A549 (cell line): ENCODE results near the gene IFRD2. TPM values are rescaled to one million over a fixed set of nuclear protein-coding genes. Genes with fewer than 3 reads are reported as not detected.
A peak's percentile ranks its signal among the peaks of the same experiment; 100 is the strongest.

Experiments
- ATAC-seq, 2 experiments: fragments of 200-7000 bp in 1 of 2; fragments of >200 bp in 1 of 2; cut with Nextera tagmentation in 1 of 2; cut with Tn5 transposase in 1 of 2; 3 replicates each; pipeline versions ENCODE4 v1.8.0 to v1.9.1; 2018 to 2020; ENCODE audit warnings: mild to moderate bottlenecking in 1 of 2, moderate library complexity in 1 of 2
- CTCF ChIA-PET: fragments of 300-600 bp; sonication (Branson Sonifier 250); formaldehyde crosslinking; extraction: SDS; loops from one replicate; lab custom pipeline; 2021; ENCODE audit warnings: antibody characterized with exemption, inconsistent platforms; lab: Yijun Ruan, JAX
- POLR2A ChIA-PET: fragments of 350-600 bp; formaldehyde crosslinking; extraction: SDS; loops from one replicate; lab custom pipeline; 2021; ENCODE audit warnings: antibody characterized with exemption, inconsistent platforms; lab: Yijun Ruan, JAX
- DNase-seq, 2 experiments: peaks; one replicate each; pipeline versions ENCODE4 v3.0.0 to v3.0.0-alpha.2; 2011 to 2016; ENCODE audit warnings: low read depth in 1 of 2, low spot score in 1 of 2
- FAIRE-seq: peaks from 2 replicates; lab custom pipeline; 2011; peaks lifted over from hg19 to GRCh38; lab: Jason Lieb, UNC
- H3K27ac ChIP-seq, 2 experiments: fragments of >200 bp; sonication (Bioruptor Twin); formaldehyde crosslinking; 3 replicates each; pipeline ENCODE4 v1.5.1; 2016 to 2017
- H3K4me1 ChIP-seq: fragments of >200 bp; sonication (Bioruptor Twin); formaldehyde crosslinking; 3 replicates; pipeline ENCODE4 v1.6.1; 2016
- H3K4me2 ChIP-seq: fragments of >200 bp; sonication (Bioruptor Twin); formaldehyde crosslinking; 3 replicates; pipeline ENCODE4 v1.6.1; 2016
- H3K4me3 ChIP-seq: fragments of >200 bp; sonication (Bioruptor Twin); formaldehyde crosslinking; 3 replicates; pipeline ENCODE4 v1.5.1; 2016
- H3K9me3 ChIP-seq: fragments of >200 bp; sonication (Bioruptor Twin); formaldehyde crosslinking; 3 replicates; pipeline ENCODE4 v1.6.1; 2016
- ATOH8 ChIP-seq: fragments of 250-450 bp; sonication (Bioruptor Pico); IDR thresholded peaks from 2 replicates; pipeline ENCODE4 v1.5.0; 2020; ENCODE audit warnings: low read depth, mild to moderate bottlenecking, moderate library complexity
- BCL3 ChIP-seq: fragments of >200 bp; sonication (Bioruptor Twin); formaldehyde crosslinking; IDR thresholded peaks from 3 replicates; pipeline ENCODE4 v1.6.1; 2016
- BHLHE40 ChIP-seq: IDR thresholded peaks from 2 replicates; pipeline ENCODE4 v1.6.1; 2012; ENCODE audit warnings: low read depth, low read length, inconsistent platforms
- CBX2 ChIP-seq: fragments of 200-600 bp; sonication (generic); IDR thresholded peaks from 2 replicates; pipeline ENCODE4 v1.6.1; 2016; ENCODE audit warnings: low read depth, mild to moderate bottlenecking, borderline replicate concordance
- CBX8 ChIP-seq: fragments of 200-600 bp; sonication (generic); IDR thresholded peaks from 2 replicates; pipeline ENCODE4 v1.6.1; 2016
- CHD2 ChIP-seq: fragments of 150-350 bp; IDR thresholded peaks from 2 replicates; pipeline ENCODE4 v1.6.1; 2014; ENCODE audit warnings: low read length; ENCODE audit not compliant: partially characterized antibody
- CHD4 ChIP-seq: fragments of 200-600 bp; sonication (generic); IDR thresholded peaks from 2 replicates; pipeline ENCODE4 v1.6.1; 2016; ENCODE audit warnings: antibody characterized with exemption, mild to moderate bottlenecking, borderline replicate concordance
- EHMT2 ChIP-seq: fragments of 200-600 bp; sonication (generic); IDR thresholded peaks from 2 replicates; pipeline ENCODE4 v1.6.1; 2016; ENCODE audit warnings: antibody characterized with exemption, low read depth, mild to moderate bottlenecking, moderate library complexity
- ELK1 ChIP-seq: fragments of 150-350 bp; IDR thresholded peaks from 2 replicates; pipeline ENCODE4 v1.6.1; 2014; ENCODE audit warnings: low read depth, mild to moderate bottlenecking, low read length
- FOSB ChIP-seq: fragments of 250-450 bp; sonication (Bioruptor Pico); IDR thresholded peaks from 2 replicates; pipeline ENCODE4 v1.5.0; 2020; ENCODE audit warnings: mild to moderate bottlenecking, moderate library complexity
- FOXS1 ChIP-seq: fragments of 250-450 bp; sonication (Bioruptor Pico); IDR thresholded peaks from 2 replicates; pipeline ENCODE4 v1.5.0; 2020; ENCODE audit warnings: mild to moderate bottlenecking, moderate library complexity
- GATA3 ChIP-seq: IDR thresholded peaks from 2 replicates; pipeline ENCODE4 v1.6.1; 2012; ENCODE audit warnings: borderline replicate concordance
- HMGXB4 ChIP-seq: fragments of 250-450 bp; sonication (Bioruptor Pico); IDR thresholded peaks from 2 replicates; pipeline ENCODE4 v1.5.0; 2021; ENCODE audit warnings: mild to moderate bottlenecking, moderate library complexity, borderline replicate concordance
- HOXB13 ChIP-seq: fragments of 250-450 bp; sonication (Bioruptor Pico); IDR thresholded peaks from 2 replicates; pipeline ENCODE4 v1.5.0; 2020; ENCODE audit warnings: low read depth, mild to moderate bottlenecking, moderate library complexity
- HOXB5 ChIP-seq: fragments of 250-450 bp; sonication (Bioruptor Pico); IDR thresholded peaks from 2 replicates; pipeline ENCODE4 v1.5.0; 2020; ENCODE audit warnings: mild to moderate bottlenecking, moderate library complexity
- JUN ChIP-seq, 2 experiments: fragments of >200 bp; sonication (Bioruptor Twin); formaldehyde crosslinking; IDR thresholded peaks; 2 replicates in 1 of 2; 3 replicates in 1 of 2; pipeline ENCODE4 v1.6.1; 2016 to 2017
- KDM5A ChIP-seq: fragments of 200-600 bp; sonication (generic); IDR thresholded peaks from 2 replicates; pipeline ENCODE4 v1.6.1; 2016; ENCODE audit warnings: antibody characterized with exemption, mild to moderate bottlenecking
- MAX ChIP-seq: IDR thresholded peaks from 2 replicates; pipeline ENCODE4 v1.6.1; 2012
- MYC ChIP-seq: IDR thresholded peaks from 2 replicates; pipeline ENCODE4 v1.6.1; 2012; ENCODE audit warnings: mild to moderate bottlenecking, inconsistent platforms, low read length, improper control_type of control experiment, borderline replicate concordance
- PHF8 ChIP-seq: fragments of 200-600 bp; sonication (generic); IDR thresholded peaks from 2 replicates; pipeline ENCODE4 v1.6.1; 2016; ENCODE audit warnings: low read depth, mild to moderate bottlenecking, antibody characterized with exemption, moderate library complexity, borderline replicate concordance
- POLR2A ChIP-seq: IDR thresholded peaks from 2 replicates; pipeline ENCODE4 v1.6.1; 2012; ENCODE audit warnings: mild to moderate bottlenecking, low read length
- RARB ChIP-seq: fragments of 250-450 bp; sonication (Bioruptor Pico); IDR thresholded peaks from 2 replicates; pipeline ENCODE4 v1.8.0; 2021; ENCODE audit warnings: mild to moderate bottlenecking, moderate library complexity
- REST ChIP-seq: fragments of 200-600 bp; sonication (generic); IDR thresholded peaks from 2 replicates; pipeline ENCODE4 v1.6.1; 2016; ENCODE audit warnings: antibody characterized with exemption, mild to moderate bottlenecking, moderate library complexity
- SREBF2 ChIP-seq: fragments of 450-650 bp; IDR thresholded peaks from 2 replicates; pipeline ENCODE4 v1.6.1; 2014; ENCODE audit warnings: mild to moderate bottlenecking, moderate library complexity
- WGBS: methylation state at CpG from one replicate; pipeline ENCODE4 v1.1.6; 2017; ENCODE audit errors: missing lambda C conversion rate; 5-methylcytosine and 5-hydroxymethylcytosine counted together
- polyA minus RNA-seq: library from RNA; depleted of rRNA, polyadenylated mRNA; stranded (reverse); fragments of >200 nt; gene quantifications from 2 replicates; pipeline ENCODE4 v1.2.3, GENCODE V29; 2011; rRNA and poly(A)+ RNA removed
- polyA plus RNA-seq, 4 experiments: library from polyadenylated mRNA; depleted of rRNA in 3 of 4; stranded (reverse); fragments of >200 nt; fragmentation: RNase III in 1 of 4; extraction: RNeasy Plus Mini Kit Qiagen cat#74134 plus additional on column Dnase treatment in 1 of 4; gene quantifications; 2 replicates in 3 of 4; 3 replicates in 1 of 4; pipeline ENCODE4 v1.2.3, GENCODE V29; 2011 to 2017

The IFRD2 gene
- 42.2 and 44.5 TPM in 2 replicates for polyA plus RNA-seq (2011; rRNA removed)
- 126 and 154 TPM in 2 replicates for polyA plus RNA-seq (2012; cell fraction: cytosol; rRNA removed)
- polyA plus RNA-seq (2012; cell fraction: nucleus; rRNA removed), result 245 and 302 TPM in 2 replicates
- polyA plus RNA-seq (2017; fragmentation: RNase III; extraction: RNeasy Plus Mini Kit Qiagen cat#74134 plus additional on column Dnase treatment), result 79.7 to 86.2 TPM (median 80.9 TPM) in 3 replicates
- polyA minus RNA-seq, result 31.4 and 35.3 TPM in 2 replicates

- no peak for TF ChIP-seq CBX8
- no peak for TF ChIP-seq SREBF2
- peak; percentile 11; the same call in 1 of the 2 replicates for TF ChIP-seq GATA3
- peak; percentile 80; the same call in 1 of the 2 replicates for TF ChIP-seq HOXB5 (CRISPR knock-in tag)
- no peak for TF ChIP-seq ELK1
- TF ChIP-seq PHF8, result peak; percentile 43; the same call in 1 of the 2 replicates
- 0 out of 2 replicates have a peak, but pooled peaks have one; percentile 48 for TF ChIP-seq HOXB13 (CRISPR knock-in tag)
- TF ChIP-seq MAX, result peak; percentile 38
- no peak for TF ChIP-seq RARB (CRISPR knock-in tag)
- peak in 1 of 2 experiments; percentile 73; a peak in 3 of 5 replicates for TF ChIP-seq JUN (IDR thresholded peaks at IDR 0.05)
- peak; percentile 50 for TF ChIP-seq POLR2A
- 0 out of 2 replicates have a peak, but pooled peaks have one; percentile 26 for TF ChIP-seq KDM5A
- TF ChIP-seq REST, result no peak
- no peak for TF ChIP-seq FOXS1 (CRISPR knock-in tag)
- peak; percentile 57; the same call in 1 of the 3 replicates for TF ChIP-seq BCL3
- peak; percentile 38; the same call in 1 of the 2 replicates for TF ChIP-seq MYC
- TF ChIP-seq, all 56 proteins: peak for 10
- ATAC-seq, result peak; percentile 93 to 98
- H3K4me2 ChIP-seq, result peak within 1 kb of the TSS; percentile 87
- CTCF ChIA-PET, result interaction anchor here (0.8 to 2.0 kb wide), 11 partner anchors 8 to 98 kb away, joined by 3 to 7 read pairs (median 4); no protein-coding TSS in a partner anchor
- WGBS, result 38% methylated on average over 5 of the region's 67 CpGs
- DNase-seq, result peak; percentile 79 to 97
- H3K4me3 ChIP-seq, result peak within 1 kb of the TSS; percentile 87
- POLR2A ChIA-PET, result interaction anchor here (0.7 to 1.5 kb wide), 8 partner anchors 13 to 746 kb away, joined by 3 to 7 read pairs (median 4); partner anchors contain the start of genes GNAI2, LSMEM2 and TUSC2
- H3K4me1 ChIP-seq, result peaks cover 13% of the 10 kb centered on the region; the same call in 2 of the 3 replicates
- no peaks in the 10 kb centered on the region for H3K9me3 ChIP-seq
- no peak for FAIRE-seq
- H3K27ac ChIP-seq, result peak within 1 kb of the TSS; percentile 95 to 97
Measured at GRCh38 chr3:50292159-50293078, at the start of gene IFRD2. Gene IFRD2 (minus strand): TSS chr3:50292429. CDS start chr3:50292274, 155 bp downstream.

GRCh38 chr3:50341537-50341936 is 49.3 kb upstream of the IFRD2 start:
- Histone ChIP-seq H3K9me3 (no peaks in the 10 kb centered on the region), H3K27ac (no peak overlapping the region), H3K4me1 (peaks cover 8% of the 10 kb centered on the region), H3K4me2 (no peak overlapping the region), H3K4me3 (no peak overlapping the region)
- no peak for FAIRE-seq
- 97% methylated on average over 9 of the region's 9 CpGs for WGBS
- no peak for DNase-seq
- POLR2A ChIA-PET, result no interaction called here
- CTCF ChIA-PET, result interaction anchor here (1.1 kb wide), 1 partner anchor 20 kb away, joined by 3 read pairs; no protein-coding TSS in a partner anchor
- ATAC-seq, result no peak
- no peak for TF ChIP-seq EHMT2
- no peak for TF ChIP-seq GATA3
- TF ChIP-seq HMGXB4, result no peak
- no peak for TF ChIP-seq FOSB (CRISPR knock-in tag)
- no peak for TF ChIP-seq ATOH8
- TF ChIP-seq BHLHE40, result no peak
- no peak for TF ChIP-seq SREBF2
- TF ChIP-seq MAX, result no peak
- TF ChIP-seq CHD2, result no peak
- no peak for TF ChIP-seq CHD4
- no peak for TF ChIP-seq CBX2
